Measurements from ENCODE around the gene TLNRD1.

The TLNRD1 gene

DNA sequence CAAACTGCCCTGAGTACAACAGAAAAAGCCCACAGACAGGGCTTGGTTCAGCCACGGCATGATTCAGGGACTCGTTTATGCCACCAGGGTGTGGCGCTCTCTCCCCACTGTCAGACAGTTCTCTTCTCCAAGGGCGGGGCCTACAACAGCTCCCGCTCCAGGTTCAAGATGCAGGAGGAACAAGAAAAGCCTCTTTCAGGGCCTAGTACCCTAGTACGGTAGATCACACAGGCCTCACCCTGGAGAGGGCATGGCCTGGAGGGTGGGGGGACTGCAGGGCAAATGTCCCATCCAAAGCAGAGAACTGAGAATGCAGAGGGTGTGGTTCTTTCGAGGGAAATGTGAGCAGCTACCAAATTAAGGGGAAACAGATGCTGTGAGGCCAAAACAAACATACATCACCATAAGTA, 23.1 kb upstream of the TLNRD1 start:
- DNase-seq (ENCODE audit: low read depth, low spot score) = peak; percentile 80

GRCh38 chr15:80978685-80979329, 21.9 kb upstream of the TLNRD1 start:
- no peak for DNase-seq (ENCODE audit: low read depth, low spot score)

- no peak for DNase-seq (ENCODE audit: low read depth, low spot score)
Observed at GRCh38 chr15:80979538-80980200, 21.1 kb upstream of the TLNRD1 start.

GRCh38 chr15:80982205-80982604, 18.5 kb upstream of the TLNRD1 start:
- DNase-seq (ENCODE audit: low read depth, low spot score) = no peak

- no peak for DNase-seq (ENCODE audit: low read depth, low spot score)
Observed at GRCh38 chr15:80982839-80983238, 17.9 kb upstream of the TLNRD1 start.

DNA sequence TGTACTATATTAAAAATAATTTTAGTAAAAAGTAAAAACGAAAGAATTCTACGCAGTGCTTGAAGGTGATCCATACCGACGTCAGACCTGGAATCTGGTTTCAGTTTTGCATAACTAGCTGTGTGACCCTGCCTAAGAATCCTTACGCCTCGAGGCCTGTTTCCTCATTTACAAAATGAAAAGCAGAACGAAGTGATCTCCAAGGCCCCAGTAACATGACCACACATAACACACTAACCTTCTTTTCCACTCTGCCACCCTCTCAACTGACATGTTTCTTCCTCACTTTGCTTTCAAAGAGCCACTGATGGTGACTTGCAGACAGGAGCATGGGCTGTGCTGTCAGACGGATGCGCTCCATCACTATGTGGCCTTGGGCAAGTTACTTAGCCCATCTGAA, 15.9 kb upstream of the TLNRD1 start:
- DNase-seq (ENCODE audit: low read depth, low spot score) = peak; percentile 34

DNA sequence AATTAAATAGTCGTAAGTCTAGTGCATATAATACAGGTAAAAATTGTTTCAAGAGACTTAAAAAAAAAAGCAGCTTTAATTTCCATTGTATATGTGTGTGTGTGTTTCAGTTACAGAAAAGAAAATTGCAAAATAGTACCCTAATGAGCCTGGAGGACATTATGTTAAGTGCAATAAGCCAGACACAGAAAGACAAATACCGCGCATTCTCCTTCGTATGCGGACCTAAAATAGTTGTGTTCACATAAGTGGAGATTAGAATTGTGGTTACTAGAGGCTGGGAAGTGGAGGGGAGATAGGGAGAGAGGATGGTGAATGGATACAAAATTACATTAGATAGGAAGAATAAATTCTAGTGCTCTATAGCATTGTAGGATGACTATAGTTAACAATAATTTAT, 14.7 kb upstream of the TLNRD1 start:
- DNase-seq (ENCODE audit: low read depth, low spot score) = no peak

- DNase-seq (ENCODE audit: low read depth, low spot score) = peak; percentile 53
Observed at GRCh38 chr15:80986487-80986886, 14.2 kb upstream of the TLNRD1 start.

DNA sequence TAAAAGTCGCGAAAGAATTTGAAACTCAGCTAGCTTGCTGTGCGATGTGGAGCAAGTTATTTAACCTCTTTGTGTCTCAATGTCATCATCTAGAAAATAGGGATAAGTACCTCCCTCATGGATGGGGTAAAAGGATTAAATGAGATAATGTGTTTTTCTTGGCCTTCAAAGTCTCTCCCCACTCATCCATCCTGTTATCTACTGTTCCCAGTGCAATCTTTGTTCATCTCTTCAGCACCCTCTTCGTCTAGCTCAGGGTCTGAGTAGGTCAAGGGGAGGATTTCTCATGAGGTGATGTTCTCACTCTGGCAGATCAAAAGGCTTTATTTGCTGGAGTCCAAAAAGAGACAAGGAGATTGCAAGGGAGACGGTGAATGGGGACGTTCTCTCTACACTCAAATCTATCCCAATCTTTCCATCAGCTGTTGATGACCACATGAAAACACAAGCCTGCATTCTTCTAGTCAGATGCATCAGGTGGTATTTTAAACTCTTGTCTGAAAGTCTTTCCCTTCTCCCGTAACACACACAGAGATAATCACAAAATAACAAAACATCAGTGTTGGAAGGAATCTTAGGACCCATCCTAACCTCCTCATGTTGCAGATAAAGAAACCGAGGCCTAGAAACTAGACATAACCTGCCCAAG, 12.5 kb upstream of the TLNRD1 start:
- no peak for DNase-seq (ENCODE audit: low read depth, low spot score)

DNA sequence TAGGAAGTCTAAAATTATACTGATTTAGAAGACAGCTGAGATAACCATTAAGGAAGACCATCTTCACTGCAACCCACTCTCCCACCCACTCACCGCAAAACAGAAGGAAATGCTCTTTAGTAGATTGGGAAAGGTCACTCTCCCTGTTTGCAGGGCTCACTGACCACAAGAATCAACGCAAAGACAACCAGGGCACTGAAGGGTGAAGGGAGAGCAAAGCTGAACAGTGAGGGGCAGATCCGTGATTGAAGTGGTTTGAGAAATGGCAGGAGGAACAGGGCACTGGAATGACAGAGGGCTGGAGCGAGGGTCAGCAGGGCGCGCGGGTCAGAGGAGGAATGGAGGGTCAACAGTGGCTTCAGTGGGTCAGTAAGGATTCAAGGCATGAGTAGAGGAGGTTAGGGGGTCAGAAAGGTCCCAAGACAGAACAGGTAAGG, 11.6 kb upstream of the TLNRD1 start:
- no peak for DNase-seq (ENCODE audit: low read depth, low spot score)

DNA sequence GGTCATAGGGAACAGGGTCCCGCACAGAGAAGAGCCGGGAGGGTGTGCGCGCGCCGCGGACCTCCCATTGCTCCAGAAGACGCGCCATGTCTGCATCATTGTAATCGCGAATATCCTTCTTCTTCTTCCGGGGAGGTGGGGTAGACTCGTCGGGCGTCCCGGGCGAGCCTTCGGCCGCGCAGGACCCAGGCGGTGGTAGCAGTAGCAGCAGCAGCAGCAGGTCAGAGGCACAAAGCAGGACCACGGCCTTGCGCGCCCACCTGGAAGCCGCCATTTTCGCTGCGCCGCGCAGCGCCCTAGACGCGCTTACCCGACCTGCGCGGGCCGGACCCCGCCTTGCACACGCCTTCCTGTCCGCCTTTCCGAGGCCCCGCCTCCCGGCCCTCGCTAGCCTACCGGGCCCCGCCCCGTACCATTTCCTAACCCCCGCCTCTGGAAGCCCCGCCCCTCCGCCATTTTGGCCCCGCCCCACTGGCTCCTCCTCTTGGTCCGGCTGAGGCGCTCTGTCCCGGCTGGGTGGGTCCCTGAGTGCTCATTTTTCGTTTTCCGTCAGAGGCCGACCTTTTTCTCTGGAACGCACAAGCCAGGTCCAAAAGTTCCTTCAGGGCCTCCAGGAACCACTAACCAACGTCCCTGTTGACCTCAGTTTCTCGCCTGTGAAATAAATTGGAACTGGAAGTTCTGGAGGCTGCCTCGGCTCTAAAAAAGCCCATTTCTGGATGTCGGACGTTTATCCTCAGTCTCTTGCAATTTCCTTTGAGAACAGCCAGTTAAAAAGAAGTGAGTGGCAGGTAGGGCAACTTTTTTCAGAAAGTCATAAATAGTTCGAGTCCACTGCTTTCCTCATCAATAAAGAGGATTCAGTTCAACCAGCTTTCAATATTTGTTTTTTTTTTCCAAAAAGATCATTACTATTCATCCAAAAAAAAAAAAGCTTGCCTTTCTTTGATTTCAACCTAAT, 10.9 kb upstream of the TLNRD1 start, which contains the start of gene MESD:
TSS of gene MESD (minus strand) at position 302 of the 961 bp plus-strand sequence. CDS start at position 274, 28 bp downstream.
- DNase-seq (ENCODE audit: low read depth, low spot score) = peak; percentile 94

DNA sequence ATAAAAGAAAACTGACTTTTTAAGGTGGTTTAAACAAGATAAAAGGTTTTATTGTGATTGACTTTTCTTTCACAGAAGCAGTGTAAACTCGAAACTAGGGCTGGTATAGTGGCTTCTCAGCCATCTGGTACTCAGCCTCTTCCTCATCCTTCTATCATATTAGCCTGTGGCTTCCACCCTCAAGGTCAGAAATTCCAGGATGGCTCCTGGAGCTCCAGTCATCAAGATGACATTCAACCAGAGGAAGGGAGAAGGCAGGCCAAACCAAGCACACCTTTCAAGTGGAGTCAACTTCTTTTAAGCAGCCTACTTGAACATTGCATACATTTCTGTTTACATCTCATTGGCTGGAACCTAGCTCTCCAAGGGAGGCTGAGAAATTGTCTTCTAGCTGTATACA, 9.8 kb upstream of the TLNRD1 start:
- no peak for DNase-seq (ENCODE audit: low read depth, low spot score)

GRCh38 chr15:80991421-80991820, 9.3 kb upstream of the TLNRD1 start:
- no peak for DNase-seq (ENCODE audit: low read depth, low spot score)

DNA sequence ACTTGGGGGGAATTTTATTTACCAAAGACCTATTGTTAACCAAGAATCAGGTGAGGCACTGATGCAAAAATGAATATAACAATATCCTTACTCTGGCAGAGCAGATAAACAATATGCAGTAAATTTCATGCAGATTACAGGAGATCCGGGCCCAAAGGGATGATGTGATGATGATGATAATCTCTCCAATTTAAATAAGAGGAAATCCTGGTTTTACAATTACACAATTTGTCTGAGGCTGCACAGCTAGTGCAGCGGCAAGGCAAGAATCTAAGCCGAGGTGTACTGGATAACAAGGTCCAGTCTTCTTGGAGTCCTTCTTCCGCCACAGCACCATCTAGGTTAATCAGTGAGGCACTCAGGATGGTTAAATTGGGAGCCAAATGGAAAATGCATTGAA, 8.7 kb upstream of the TLNRD1 start:
- DNase-seq (ENCODE audit: low read depth, low spot score) = no peak

DNA sequence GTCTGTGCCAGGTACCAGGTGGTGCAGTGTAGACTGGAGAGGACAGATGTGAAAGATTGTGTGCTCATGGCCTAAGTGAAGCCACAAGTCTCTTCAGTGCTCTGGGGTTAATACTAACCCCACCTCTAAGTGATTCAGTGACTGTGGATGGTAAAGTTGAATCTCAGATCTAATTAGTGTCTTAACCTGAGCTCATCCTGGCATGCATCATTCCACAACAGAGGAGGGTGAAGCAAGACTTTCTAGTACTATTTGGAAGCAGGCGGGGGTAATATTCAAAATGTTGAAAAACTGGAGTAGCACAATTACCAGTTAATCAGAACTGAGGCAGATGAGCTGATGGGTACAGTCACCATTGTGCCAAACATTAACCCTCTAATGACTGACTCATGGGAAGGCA, 8.3 kb upstream of the TLNRD1 start:
- no peak for DNase-seq (ENCODE audit: low read depth, low spot score)

- no peak for DNase-seq (ENCODE audit: low read depth, low spot score)
Observed at GRCh38 chr15:80996247-80996646, 4.5 kb upstream of the TLNRD1 start.

DNA sequence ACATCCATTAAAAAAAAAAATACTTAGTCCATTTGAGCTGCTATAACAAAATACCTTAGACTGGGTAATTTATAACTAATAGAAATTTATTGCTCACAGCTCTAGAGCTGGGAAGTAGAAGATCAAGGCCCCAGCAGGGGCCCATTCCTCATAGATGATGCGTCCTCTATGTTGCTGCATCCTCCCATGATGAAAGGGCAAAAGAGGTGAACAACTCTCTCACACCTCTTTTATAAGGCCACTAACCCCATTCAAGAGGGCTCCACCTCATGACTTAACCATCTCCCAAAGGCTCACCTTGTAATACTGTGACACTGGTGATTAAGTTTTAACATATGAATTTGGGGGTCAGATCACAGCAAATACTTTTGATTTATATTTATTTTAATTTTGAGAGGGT, 3.0 kb upstream of the TLNRD1 start:
- DNase-seq (ENCODE audit: low read depth, low spot score) = no peak

DNA sequence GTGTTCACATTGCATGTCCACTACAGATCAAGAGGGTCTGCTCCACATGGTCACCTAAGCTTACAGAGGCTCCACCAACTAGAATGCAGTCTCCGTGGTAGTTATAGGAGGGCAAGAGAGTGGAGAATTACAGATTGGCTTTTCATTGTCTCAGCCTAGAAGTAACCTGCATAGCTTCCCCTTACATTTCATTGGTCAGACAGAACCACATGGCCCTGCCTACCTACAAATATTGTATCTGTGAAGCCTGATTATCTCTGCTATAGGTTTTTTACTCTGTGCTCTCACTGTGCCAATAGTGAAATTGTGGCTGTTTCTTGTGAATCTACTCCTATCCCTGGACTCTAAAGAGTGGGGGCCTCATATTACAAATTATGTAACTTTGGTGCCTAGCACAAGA, 2.5 kb upstream of the TLNRD1 start:
- DNase-seq (ENCODE audit: low read depth, low spot score) = no peak

GRCh38 chr15:80999623-81000036, 1.1 kb upstream of the TLNRD1 start:
- DNase-seq (ENCODE audit: low read depth, low spot score) = peak; percentile 35

- DNase-seq (ENCODE audit: low read depth, low spot score) = no peak
Observed at GRCh38 chr15:81000144-81000623, 539 bp upstream of the TLNRD1 start.

GRCh38 chr15:81001152-81002008, 657 bp downstream of the TLNRD1 start:
- DNase-seq (ENCODE audit: low read depth, low spot score) = peak; percentile 65
